Neural cell (in vitro differentiated cells): ENCODE data around the gene BCAS1. TPM values are rescaled to one million over a fixed set of nuclear protein-coding genes. Genes with fewer than 3 reads are reported as not detected.

Source experiments
- H2AFZ ChIP-seq: fragments of 200-600, 300-800 bp; sonication (generic), shearing (Covaris generic); 2 replicates; pipeline ENCODE4 v1.6.0; 2014; ENCODE audit warnings: low read depth, mild to moderate bottlenecking, antibody characterized with exemption, low read length, moderate library complexity
- H3F3A ChIP-seq: fragments of 200-600 bp; shearing (Covaris generic); 2 replicates; pipeline ENCODE4 v1.6.1; 2016; ENCODE audit warnings: mild to moderate bottlenecking, moderate library complexity, mixed read lengths, antibody characterized with exemption, low read length; ENCODE audit not compliant: insufficient read depth, poor library complexity, severe bottlenecking
- H3K27ac ChIP-seq: fragments of 200-600, 300-800 bp; sonication (generic), shearing (Covaris generic); 2 replicates; pipeline ENCODE4 v1.5.1; 2014; ENCODE audit warnings: mild to moderate bottlenecking, low read length, moderate library complexity
- H3K27me3 ChIP-seq: fragments of 300-800, 200-600 bp; sonication (generic), shearing (Covaris generic); 2 replicates; pipeline ENCODE4 v1.6.0; 2014; ENCODE audit warnings: mild to moderate bottlenecking, low read depth, low read length, moderate library complexity; ENCODE audit not compliant: insufficient read depth
- H3K36me3 ChIP-seq: fragments of 300-800, 200-600 bp; sonication (generic), shearing (Covaris generic); 2 replicates; pipeline ENCODE4 v1.5.1; 2014; ENCODE audit warnings: mild to moderate bottlenecking, antibody characterized with exemption, low read length, moderate library complexity; ENCODE audit not compliant: insufficient read depth
- H3K4me2 ChIP-seq: fragments of 300-800, 200-600 bp; sonication (generic), shearing (Covaris generic); 2 replicates; pipeline ENCODE4 v1.6.0; 2014; ENCODE audit warnings: mild to moderate bottlenecking, low read length
- H3K4me3 ChIP-seq: fragments of 300-800, 200-600 bp; sonication (generic), shearing (Covaris generic); 2 replicates; pipeline ENCODE4 v1.5.1; 2014; ENCODE audit warnings: mild to moderate bottlenecking, low read length, moderate library complexity
- H3K79me2 ChIP-seq: fragments of 200-600 bp; shearing (Covaris generic); replicated peaks from 2 replicates; pipeline ENCODE4 v1.6.0; 2014; ENCODE audit warnings: mild to moderate bottlenecking, low read length, moderate library complexity; ENCODE audit not compliant: insufficient read depth
- H3K9ac ChIP-seq: fragments of 300-800, 200-600 bp; sonication (generic), shearing (Covaris generic); 2 replicates; pipeline ENCODE4 v1.6.1; 2016; ENCODE audit warnings: mild to moderate bottlenecking, low read length, mixed read lengths
- H3K9me2 ChIP-seq: fragments of 200-600 bp; shearing (Covaris generic); 2 replicates; pipeline ENCODE4 v1.6.1; 2016; ENCODE audit warnings: mild to moderate bottlenecking, low read length, mixed read lengths; ENCODE audit not compliant: insufficient read depth
- H3K9me3 ChIP-seq: fragments of 200-600, 300-800 bp; sonication (generic), shearing (Covaris generic); 2 replicates; pipeline ENCODE4 v1.6.1; 2016; ENCODE audit warnings: mild to moderate bottlenecking, mixed run types, low read length, moderate library complexity, mixed read lengths
- H4K20me1 ChIP-seq: fragments of 200-600 bp; shearing (Covaris generic); 2 replicates; pipeline ENCODE4 v1.6.1; 2016; ENCODE audit warnings: mild to moderate bottlenecking, mixed run types; ENCODE audit not compliant: insufficient read depth
- CTCF ChIP-seq: fragments of 450-650 bp; IDR thresholded peaks from 2 replicates; pipeline ENCODE4 v1.5.1; 2014; ENCODE audit warnings: antibody characterized with exemption, mild to moderate bottlenecking, moderate library complexity; ENCODE audit not compliant: poor library complexity, severe bottlenecking
- EP300 ChIP-seq: fragments of 450-650 bp; conservative IDR thresholded peaks from 2 replicates; pipeline ENCODE4 v1.6.1; 2014; ENCODE audit warnings: antibody characterized with exemption, mild to moderate bottlenecking, moderate library complexity; ENCODE audit not compliant: poor library complexity, severe bottlenecking
- EZH2 ChIP-seq: fragments of 200-600, 300-800 bp; shearing (Covaris generic), sonication (generic); IDR thresholded peaks from 2 replicates; pipeline ENCODE4 v1.6.1; 2014; ENCODE audit warnings: antibody characterized with exemption, low read length, borderline replicate concordance, mild to moderate bottlenecking; ENCODE audit not compliant: insufficient read depth, poor library complexity, severe bottlenecking
- MXI1 ChIP-seq: fragments of 450-650 bp; conservative IDR thresholded peaks from 2 replicates; pipeline ENCODE4 v1.6.1; 2014; ENCODE audit warnings: antibody characterized with exemption, mild to moderate bottlenecking; ENCODE audit not compliant: poor library complexity, severe bottlenecking
- POLR2AphosphoS5 ChIP-seq: IDR thresholded peaks from 2 replicates; pipeline ENCODE4 v1.6.1; 2012
- RAD21 ChIP-seq: fragments of 450-650 bp; conservative IDR thresholded peaks from 2 replicates; pipeline ENCODE4 v1.6.1; 2014; ENCODE audit warnings: antibody characterized with exemption, mild to moderate bottlenecking, moderate library complexity
- REST ChIP-seq: IDR thresholded peaks from 2 replicates; pipeline ENCODE4 v1.6.1; 2012; ENCODE audit warnings: borderline replicate concordance
- SMC3 ChIP-seq: fragments of 450-650 bp; conservative IDR thresholded peaks from 2 replicates; pipeline ENCODE4 v1.6.1; 2014; ENCODE audit warnings: antibody characterized with exemption, mild to moderate bottlenecking, moderate library complexity; ENCODE audit not compliant: poor library complexity
- TAF1 ChIP-seq: IDR thresholded peaks from 2 replicates; pipeline ENCODE4 v1.6.1; 2012; ENCODE audit warnings: low read depth
- polyA plus RNA-seq: library from polyadenylated mRNA; depleted of rRNA; stranded (reverse); fragments of >200 nt; gene quantifications from 2 replicates; pipeline ENCODE4 v1.2.3, GENCODE V29; 2014

BCAS1 gene
- polyA plus RNA-seq, 1 donor from 2014 or later: not detected

GRCh38 chr20:54103762-54104600, 33.6 kb upstream of the BCAS1 start:
- Histone ChIP-seq H3K9me3 (no peaks in the 10 kb centered on the region), H3K9me2 (no peaks in the 10 kb centered on the region), H3K4me2 (no peak overlapping the region), H3K27ac (no peak overlapping the region), H2AFZ (no peak overlapping the region), H3K36me3 (no peaks in the 10 kb centered on the region), H3K79me2 (no peaks in the 10 kb centered on the region), H3F3A (no peaks in the 10 kb centered on the region), H4K20me1 (no peaks in the 10 kb centered on the region), H3K9ac (no peak overlapping the region), H3K4me3 (no peak overlapping the region), H3K27me3 (no peaks in the 10 kb centered on the region)
- TF ChIP-seq SMC3: no peak
- TF ChIP-seq REST: no peak
- TF ChIP-seq EP300: no peak
- no peak for TF ChIP-seq POLR2AphosphoS5
- TF ChIP-seq RAD21: no peak
- no peak for TF ChIP-seq EZH2
- TF ChIP-seq TAF1: no peak
- no peak for TF ChIP-seq MXI1
- no peak for TF ChIP-seq CTCF

- H3K9ac ChIP-seq: no peak overlapping the region
- TF ChIP-seq CTCF: peak; percentile 24
- no peak for TF ChIP-seq MXI1
- no peak overlapping the region for H2AFZ ChIP-seq
These were observed 32.8 kb upstream of the BCAS1 start for GRCh38 chr20:54103067-54103761.

More at GRCh38 chr20:54103067-54103761, 32.8 kb upstream of the BCAS1 start:
- H3K36me3 ChIP-seq: no peaks in the 10 kb centered on the region
- no peaks in the 10 kb centered on the region for H4K20me1 ChIP-seq
- no peaks in the 10 kb centered on the region for H3F3A ChIP-seq
- no peak overlapping the region for H3K4me3 ChIP-seq
- no peak overlapping the region for H3K4me2 ChIP-seq
- H3K27me3 ChIP-seq: no peaks in the 10 kb centered on the region
- no peak overlapping the region for H3K27ac ChIP-seq
- no peaks in the 10 kb centered on the region for H3K9me2 ChIP-seq
- no peaks in the 10 kb centered on the region for H3K9me3 ChIP-seq
- H3K79me2 ChIP-seq: no peaks in the 10 kb centered on the region
